Measurements from ENCODE around the gene NUDT21. TPM values are rescaled to one million over a fixed set of nuclear protein-coding genes. Genes with fewer than 3 reads are reported as not detected.
"Not testable (repeated sequence)": the region's sequence is repeated elsewhere in the genome, so short reads cannot be mapped to it uniquely, and the experiment has no call there.

The NUDT21 gene
- total RNA-seq, 1 experiment from 2014 or later, result 101 TPM

DNA sequence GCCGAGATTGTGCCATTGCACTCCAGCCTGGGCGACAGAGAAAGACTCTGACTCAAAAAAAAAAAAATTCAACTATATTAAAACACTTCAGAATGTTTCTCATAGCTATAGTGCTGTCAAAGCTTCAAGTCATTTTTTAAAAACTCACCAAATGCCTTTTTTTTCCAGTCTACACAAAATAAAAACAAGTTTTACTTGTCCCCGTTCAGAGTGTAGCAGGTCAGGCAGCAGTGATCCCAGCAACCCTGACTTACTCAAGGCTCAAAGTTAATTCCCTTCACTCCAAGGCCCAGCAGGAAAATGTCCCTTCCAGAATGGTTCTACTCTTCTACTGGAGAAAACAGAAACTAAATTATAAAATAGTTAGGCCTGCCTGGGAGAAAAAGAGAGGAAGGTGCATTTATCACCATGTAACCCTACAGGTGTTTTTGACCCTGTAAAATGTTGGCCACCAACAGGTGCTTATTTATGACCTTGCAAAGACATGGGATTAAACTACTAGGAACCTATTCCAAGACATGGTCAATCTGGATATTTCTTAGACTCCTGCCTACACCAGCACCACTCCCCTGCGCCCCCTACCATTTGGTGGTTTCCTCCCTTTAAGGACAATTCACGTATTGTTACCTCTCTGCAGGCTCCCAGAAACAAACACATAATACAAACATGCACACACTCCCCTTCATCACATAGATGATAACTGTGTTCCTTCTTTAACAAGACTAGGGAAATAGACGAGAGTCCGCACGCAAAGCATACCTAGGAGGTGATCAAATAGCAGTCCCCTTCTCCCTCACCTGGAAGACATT, 31.2 kb downstream of the NUDT21 start:
- DNase-seq (ENCODE audit: low read depth), result no peak

DNA sequence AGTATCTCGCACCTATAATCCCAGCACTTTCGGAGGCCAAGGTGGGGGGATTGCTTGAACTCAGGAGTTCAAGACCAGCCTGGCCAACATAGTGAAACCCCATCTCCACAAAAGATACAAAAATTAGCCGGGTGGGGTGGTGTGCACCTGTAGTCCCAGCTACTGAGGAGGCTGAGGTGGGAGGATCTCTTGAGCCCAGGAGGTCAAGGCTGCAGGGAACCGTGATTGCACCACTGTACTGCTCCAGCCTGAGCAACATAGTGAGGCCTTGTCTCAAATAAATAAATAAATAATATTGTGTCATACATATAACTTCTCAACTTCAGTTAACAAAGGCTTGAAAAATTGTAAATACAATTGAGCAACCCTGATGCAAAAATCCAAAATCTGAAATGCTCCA, 34.0 kb downstream of the NUDT21 start:
- DNase-seq (ENCODE audit: low read depth), result no peak

DNA sequence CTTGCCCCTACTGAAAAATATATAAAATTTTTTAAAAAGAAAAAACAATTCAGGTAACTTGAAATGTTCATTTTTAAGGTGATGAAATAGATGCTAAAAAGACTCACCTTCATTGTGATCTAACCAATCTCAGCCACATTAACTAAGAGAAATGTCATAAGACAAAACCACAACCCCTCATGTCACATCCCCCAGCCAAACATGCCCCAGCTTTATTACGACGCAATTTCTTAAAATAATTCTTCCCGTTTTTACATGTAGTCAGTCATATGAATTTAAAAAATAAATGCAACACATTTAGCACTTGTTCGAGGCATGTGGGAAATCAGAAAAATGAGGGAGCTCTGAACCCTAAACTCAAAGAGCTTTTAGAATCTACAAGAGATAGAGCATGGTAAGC, 35.3 kb downstream of the NUDT21 start:
- no peak for DNase-seq (ENCODE audit: low read depth)

DNA sequence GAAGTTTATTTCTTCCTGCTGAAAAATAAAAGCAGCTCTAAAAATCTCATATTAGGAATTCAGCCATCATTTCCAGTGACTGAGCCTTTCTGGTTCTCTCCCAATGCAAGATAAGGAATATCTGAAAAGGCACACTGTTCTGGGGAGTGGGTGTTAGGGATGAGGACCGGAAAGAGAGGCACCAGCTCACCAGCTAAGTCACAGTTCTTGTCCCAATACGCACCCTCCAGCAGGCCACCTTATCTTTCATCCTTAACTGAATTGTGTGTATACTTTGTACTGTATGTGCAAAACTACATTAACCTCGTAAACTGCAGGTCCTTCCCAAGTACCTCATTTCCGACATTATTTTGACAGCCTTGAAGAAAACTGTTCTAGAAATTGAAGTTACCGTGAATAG, 36.8 kb downstream of the NUDT21 start:
- DNase-seq (ENCODE audit: low read depth), result no peak

DNA sequence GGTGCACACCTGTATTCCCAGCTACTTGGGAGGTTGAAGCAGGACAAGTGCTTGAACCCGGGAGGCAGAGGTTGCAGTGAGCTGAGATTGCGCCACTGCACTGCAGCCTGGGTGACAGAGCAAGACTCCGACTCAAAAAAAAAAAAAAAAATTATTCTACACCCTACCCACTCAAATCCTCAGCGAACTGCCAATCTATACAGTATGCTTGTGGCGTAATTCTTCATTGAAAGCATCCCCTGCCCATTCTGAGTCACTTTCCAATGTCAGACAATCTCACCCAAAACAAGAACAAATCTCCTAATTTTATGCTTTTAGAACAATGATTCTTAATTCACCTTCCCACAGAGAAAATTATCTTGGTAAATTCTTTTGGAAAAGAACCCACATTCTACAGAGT, 37.8 kb downstream of the NUDT21 start:
- no peak for DNase-seq (ENCODE audit: low read depth)

DNA sequence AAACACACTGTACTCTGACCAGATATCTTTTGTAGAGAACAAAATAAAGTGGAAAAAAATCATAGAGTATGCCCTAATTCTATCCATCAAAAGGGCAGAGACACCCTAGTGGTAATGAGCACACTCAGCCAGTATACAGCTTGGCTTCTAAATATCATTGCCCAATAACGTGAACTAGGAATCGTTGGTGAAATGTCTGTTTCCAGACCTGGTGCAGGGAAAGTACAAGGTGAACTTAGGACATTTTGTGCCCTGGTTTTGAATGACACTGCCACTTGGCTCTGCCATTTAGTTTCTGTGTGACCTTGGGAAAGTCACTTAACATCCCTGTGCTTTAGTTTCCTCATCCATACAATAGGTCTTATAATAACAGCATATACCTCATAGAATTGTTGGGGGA, 39.5 kb downstream of the NUDT21 start:
- DNase-seq (ENCODE audit: low read depth), result no peak

DNA sequence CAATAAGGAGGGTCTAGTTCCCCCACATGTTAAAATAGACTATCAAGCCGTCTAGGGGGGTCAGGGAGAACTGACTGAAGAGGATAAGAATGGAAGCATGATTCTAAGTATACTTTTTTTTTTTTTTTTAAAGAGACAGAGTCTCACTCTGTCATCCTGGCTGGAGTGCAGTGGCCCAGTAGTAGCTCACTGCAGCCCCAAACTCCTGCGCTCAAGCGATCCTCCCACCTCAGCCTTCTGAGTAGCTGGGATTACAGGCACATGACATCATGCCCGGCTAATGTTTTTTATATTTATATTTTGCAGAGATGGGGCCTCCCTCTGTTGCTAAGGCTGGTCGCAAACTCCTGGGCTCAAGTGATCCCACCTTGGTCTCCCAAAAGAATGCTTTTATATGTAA, 40.0 kb downstream of the NUDT21 start:
- DNase-seq (ENCODE audit: low read depth), result no peak

DNA sequence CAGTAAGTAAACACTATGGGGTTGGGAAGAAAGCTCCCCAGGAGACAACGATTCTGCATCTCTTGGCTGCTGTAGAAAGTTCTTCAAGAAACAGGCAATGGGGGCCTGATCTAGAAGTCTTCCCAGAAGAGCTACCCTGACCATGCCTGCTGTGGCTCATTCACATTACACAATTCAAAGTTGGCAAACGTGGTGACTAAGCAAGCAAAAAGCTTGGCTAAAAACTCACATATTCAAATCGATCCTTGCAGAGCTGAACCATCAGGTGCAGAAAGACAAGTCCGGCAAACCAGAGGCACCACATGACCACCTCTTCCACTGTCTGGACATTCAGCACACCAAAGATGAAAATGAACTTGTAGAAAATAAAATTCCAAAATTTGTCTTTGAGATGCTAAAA, 41.9 kb downstream of the NUDT21 start:
- peak; percentile 10 for DNase-seq (ENCODE audit: low read depth)

DNA sequence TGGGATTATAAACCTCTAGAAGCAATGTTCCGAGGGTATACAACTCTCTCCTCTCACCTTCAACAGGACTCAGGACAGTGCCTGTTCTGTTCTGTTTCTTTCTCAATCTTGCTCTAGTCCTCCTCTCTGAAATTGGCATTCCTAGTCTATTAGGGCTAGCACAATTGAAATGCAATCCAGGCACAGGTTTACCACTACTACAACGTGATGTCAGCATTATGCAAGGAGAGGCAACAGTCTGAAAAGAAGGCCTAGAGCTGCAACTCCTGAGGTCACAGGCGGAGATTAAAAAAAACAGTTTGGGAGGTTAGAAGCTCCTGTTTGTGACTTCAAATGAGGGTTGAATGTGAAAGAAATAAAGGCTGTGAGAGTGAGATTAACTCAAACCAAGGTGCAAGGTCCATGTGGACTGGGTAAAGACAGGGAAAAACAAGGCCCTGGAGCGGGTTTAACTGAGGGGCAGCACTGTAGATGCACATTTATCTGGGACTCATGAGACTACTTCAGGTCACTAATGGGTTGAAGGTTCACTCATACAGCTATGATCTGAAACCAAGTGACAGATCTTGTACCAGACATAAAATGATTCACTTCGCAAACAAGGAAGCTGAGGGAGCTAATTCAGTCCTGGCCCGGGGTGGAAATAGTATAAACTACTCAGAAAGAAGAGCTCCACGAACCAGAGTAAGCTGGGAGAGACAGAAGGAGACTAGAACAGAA, 42.6 kb downstream of the NUDT21 start:
- no peak for DNase-seq (ENCODE audit: low read depth)

DNA sequence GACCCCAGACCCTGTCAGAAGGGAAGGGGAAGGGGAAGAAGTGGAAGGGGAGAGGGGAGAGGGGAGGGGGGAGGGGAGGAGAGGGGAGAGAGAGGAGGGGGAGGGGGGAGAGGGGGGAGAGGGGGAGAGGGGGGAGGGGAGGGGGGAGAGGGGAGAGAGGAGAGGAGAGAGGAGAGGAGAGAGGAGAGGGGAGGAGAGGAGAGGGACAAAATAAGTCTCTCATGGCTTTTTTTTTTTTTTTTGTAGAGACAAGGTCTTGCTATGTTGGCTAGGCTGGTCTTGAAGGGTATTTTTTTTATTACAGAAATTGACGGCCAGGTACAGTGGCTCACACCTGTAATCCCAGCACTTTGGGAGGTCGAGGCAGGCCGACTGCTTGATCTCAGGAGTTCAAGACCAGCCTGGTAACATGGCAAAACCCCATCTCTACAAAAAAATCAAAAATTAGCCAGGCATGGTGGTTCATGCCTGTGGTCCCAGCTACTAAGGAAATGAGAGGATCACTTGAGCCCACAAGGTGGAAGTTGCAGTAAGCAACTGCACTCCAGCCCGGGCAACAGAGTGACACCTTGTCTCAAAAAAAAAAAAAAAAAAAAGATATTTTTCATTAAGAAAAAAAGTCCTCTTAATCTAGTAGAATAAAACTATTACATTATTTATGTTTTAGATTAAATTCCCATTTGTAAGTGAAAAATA, 45.0 kb downstream of the NUDT21 start:
- no peak for DNase-seq (ENCODE audit: low read depth)

DNA sequence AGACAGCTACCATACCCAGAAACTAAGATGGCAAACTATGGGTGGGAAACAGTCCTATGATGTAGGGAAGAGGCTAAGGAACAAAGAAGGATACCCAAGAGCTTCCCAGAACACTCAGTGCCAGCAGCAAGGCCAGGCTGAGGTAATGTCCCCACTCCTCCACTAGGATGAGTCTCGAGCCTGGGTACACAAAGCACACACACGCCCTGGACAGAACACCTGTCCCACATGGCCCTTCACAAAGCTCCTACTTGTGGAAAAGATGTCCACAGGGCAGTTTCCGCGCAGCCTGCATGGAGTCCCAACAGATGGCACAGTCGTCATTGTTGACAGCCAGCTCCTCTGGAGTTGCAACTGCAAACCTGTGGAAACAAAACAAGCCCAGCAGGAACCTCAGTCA, 49.6 kb downstream of the NUDT21 start:
- DNase-seq (ENCODE audit: low read depth), result no peak

DNA sequence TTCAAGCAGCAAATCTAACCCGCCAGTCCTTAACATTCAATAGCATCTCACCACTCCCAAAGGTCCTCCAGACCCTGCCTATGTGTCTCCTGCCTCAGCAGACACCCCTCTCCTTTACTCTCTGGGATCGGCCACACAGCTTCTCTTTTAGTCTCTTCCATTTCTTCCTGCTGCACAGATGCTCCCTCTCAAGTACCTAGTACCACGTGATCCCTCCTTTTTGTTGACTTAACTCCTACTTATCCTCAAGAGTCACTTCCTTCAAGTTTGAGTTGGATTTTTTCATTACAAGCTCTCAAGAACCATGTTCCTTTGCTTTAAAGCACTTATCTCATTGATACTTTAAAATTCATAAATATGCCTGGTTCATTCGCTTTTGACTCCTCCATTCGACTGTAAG, 50.7 kb downstream of the NUDT21 start:
- DNase-seq (ENCODE audit: low read depth), result no peak

DNA sequence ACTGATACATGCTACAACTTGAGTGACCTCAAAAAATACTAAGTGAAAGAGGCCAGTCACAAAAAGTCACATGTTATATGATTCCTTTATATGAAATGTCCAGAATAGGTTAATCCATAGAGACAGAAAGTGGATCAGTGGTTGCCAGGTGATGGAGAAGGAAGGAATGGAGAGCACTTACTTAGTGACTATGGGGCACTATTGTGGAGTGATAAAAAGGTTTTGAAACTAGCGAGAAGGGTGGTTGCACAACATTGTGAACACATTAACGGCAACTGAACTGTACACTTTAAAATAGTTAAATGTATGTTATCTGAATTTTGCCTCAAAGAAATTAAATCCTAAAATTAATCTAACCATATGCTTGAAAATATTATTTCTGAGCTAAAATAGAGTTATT, 51.6 kb downstream of the NUDT21 start:
- no peak for DNase-seq (ENCODE audit: low read depth)

DNA sequence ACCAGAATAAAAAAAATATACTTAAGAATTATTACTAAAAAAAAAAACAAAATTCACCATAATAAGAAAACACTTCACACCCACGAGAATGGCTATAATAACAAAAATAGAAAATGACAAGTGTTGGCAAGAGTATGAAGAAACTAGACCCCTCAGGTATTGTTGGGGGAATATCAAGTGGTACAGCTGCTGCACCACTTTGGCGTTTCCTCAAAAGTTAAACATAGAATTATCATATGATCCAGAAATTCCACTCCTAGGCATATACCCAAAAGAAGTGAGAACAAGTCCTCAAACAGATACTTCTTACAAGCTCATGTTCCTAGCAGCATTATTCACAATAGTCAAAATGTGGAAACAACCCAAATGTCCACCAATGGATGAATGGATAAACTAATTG, 52.1 kb downstream of the NUDT21 start:
- DNase-seq (ENCODE audit: low read depth), result no peak

DNA sequence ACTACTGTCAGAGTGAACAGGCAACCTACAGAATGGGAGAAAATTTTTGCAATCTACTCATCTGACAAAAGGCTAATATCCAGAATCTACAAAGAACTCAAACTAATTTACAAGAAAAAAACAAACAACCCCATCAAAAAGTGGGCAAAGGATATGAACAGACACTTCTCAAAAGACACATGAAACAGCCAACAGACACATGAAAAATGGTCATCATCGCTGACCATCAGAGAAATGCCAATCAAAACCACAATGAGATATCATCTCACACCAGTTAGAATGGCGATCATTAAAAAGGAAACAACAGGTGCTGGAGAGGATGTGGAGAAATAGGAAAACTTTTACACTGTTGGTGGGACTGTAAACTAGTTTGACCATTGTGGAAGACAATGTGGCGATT, 54.4 kb downstream of the NUDT21 start:
- not testable (repeated sequence) for DNase-seq (ENCODE audit: low read depth)

DNA sequence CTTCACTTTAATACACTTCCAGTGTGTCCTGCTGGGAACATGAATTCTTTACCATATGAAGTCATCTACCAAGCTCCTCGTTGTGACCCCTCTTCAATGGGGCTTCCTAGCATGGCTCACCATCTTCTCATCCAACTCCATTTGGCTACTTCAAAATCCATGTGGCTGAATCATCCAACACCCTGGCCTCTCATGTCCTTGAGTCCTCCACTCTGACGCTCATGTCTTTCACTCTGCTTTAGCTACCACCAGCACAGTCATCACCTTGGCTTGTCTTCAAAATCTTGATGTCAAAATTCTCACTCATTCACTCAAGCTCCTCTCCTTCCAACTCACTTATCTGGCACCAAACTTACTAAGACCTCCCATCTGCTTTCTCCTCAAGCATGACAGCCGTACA, 61.6 kb downstream of the NUDT21 start:
- peak; percentile 85 for DNase-seq (ENCODE audit: low read depth)

DNA sequence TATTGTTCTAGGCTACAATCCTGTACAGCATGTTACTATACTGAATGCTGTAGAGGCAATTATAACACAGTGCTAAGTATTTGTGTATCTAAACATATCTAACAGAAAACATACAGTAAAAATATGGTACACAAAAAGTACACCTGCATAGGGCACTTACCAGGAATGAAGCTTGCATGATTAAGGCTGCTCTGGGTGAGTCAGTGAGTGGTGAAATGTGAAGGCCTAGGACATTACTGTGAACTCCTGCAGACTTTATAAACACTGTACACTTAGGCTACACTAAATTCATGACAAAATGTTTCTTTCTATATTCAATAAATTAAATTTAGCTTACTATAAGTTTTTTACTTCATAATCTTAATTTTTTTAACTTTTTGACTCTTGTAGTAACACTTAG, 62.9 kb downstream of the NUDT21 start:
- no peak for DNase-seq (ENCODE audit: low read depth)

DNA sequence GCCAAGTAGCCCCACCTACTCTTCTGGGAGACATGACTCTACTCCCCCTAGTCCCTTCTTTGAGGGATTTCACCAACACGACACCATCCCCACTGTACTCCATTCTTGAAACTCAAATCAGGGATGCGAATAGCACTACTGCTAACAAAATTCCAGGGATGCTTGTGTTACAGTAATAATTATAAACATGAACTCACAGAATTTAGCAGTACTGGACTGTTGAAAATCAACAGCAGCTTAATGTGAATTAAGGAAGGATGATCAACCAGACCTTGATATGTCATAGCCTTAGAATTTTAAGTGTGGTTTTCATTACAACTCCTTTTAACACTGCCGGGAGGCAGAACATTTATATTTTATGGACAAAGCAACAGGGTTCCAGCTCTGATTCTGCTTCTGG, 63.7 kb downstream of the NUDT21 start:
- DNase-seq (ENCODE audit: low read depth), result no peak

DNA sequence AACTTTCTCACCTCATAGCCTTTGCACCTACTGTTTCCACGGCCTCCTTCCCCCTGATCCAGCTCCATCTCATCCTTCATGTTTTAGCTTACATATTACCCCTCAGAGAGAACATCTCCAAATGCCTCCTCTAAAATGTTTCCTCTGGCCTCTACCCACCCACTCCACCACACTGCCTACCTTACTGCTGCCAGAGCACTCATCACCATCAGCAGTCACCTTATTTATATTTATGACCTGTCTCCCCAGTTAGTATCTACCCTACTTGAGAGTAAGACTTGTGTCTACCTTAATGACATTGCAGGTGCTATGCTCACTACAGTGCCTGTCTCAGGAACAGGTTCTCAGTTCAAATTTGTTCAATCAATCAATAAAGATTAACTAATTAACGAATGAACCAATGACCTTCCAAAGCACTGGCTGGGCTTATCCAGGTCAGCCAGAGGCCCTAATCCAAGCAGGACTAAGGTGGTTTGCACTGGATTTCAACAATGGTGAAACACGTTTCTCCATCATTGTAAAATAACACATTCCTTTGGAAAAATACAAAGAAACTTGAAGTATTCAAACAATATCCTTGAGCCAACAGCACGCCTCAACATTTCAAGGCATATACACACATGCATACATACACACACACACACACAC, 66.9 kb downstream of the NUDT21 start:
- DNase-seq (ENCODE audit: low read depth), result no peak

DNA sequence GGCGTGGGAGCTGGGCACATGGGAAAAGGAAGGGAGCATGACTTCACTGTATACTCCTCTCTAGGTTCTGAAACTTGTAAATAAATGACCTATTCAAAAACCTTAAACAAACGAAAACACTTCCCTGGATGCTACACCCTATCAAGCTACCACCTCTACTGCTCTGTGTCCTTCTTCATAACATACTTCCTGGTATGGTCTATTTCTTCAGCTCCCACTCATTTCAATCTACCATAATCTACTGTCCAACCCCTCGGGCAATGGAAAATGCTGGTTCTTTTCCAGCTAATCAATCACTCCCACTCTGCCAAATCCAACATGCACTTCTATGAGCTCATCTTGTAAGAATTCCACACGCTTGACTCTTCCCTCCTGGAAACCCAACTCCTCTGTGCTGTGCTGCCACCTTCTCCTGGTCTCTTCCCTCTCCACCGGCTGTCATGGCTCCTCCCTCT, 68.2 kb downstream of the NUDT21 start:
- peak; percentile 84 for DNase-seq (ENCODE audit: low read depth)

DNA sequence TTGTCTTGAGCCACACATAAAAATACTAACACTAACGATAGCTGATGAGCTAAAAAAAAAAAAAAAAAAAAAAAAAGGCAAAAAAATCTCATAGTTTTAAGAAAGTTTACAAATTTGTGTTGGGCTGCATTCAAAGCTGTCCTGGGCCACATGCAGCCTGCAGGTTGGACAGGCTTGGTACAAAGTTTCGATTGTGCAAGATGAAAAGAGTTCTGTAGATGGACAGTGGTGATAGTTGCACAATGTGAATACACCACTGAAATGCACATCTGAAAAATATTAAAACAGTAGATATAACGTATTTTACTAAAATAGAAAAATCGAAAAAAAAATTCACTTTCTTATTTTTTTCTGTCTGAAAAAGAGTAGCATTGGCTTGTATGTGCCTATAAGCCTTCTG, 68.7 kb downstream of the NUDT21 start:
- no peak for DNase-seq (ENCODE audit: low read depth)

DNA sequence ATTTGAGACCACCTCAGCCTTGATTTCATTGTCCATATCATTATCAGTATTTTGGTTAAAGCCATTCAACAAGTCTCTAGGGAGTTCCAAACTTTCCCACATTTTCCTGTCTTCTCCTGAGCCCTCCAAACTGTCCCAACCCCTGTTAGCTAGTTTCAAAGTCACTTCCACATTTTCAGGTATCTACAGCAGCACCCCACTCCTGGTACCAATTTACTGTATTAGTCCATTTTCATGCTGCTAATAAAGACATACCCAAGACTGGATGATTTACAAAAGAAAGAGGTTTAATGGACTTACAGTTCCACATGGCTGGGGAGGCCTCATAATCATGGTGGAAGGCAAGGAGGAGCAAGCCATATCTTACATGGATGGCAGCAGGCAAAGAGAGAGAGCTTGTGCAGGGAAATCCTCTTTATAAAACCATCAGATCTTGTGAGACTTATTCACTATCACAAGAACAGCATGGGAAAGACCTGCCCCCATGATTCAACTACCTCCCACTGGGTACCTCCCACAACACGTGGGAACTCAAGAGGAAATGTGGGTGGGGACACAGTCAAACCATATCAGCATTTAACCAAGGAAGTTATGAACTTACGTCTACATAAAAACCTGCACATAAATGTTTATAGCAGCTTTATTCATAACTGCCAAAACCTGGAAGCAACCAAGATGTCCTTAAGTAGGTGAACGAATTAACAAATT, 70.2 kb downstream of the NUDT21 start:
- DNase-seq (ENCODE audit: low read depth), result not testable (repeated sequence)

All from RPMI7951 (cell line).